Gastroesophageal sphincter (tissue), 4 donors: ENCODE measurements around the gene KCNG4. TPM values are rescaled to one million over a fixed set of nuclear protein-coding genes. Genes with fewer than 3 reads are reported as not detected.

Experiments
- ATAC-seq: fragments of 150-250 bp; one replicate; pipeline ENCODE4 v1.9.1; 2016; ENCODE audit warnings: mild to moderate bottlenecking, moderate library complexity
- H3K27ac ChIP-seq, 4 donors: fragments of 200-600 bp; sonication (generic) in 3 of 4; 1 replicate in 3 of 4; 2 replicates in 1 of 4; pipeline ENCODE4 v1.5.1; 2016 to 2019
- H3K27me3 ChIP-seq: fragments of 200-600 bp; sonication (generic); one replicate; pipeline ENCODE4 v1.5.1; 2019
- H3K36me3 ChIP-seq, 2 donors: fragments of 200-600 bp; sonication (generic); one replicate each; pipeline ENCODE4 v1.5.1; 2019; ENCODE audit warnings: control low read depth in 1 of 2
- H3K4me1 ChIP-seq, 3 donors: fragments of 200-600 bp; sonication (generic); 1 replicate in 2 of 3; 2 replicates in 1 of 3; pipeline ENCODE4 v1.5.1; 2016 to 2019; ENCODE audit warnings: control low read depth in 2 of 3
- H3K4me3 ChIP-seq, 2 donors: fragments of 200-600 bp; sonication (generic); one replicate each; pipeline ENCODE4 v1.5.1; 2019; ENCODE audit warnings: mild to moderate bottlenecking in 1 of 2, moderate library complexity in 1 of 2
- H3K9me3 ChIP-seq, 3 donors: fragments of 200-600 bp; sonication (generic); one replicate each; pipeline ENCODE4 v1.5.1; 2017 to 2019; ENCODE audit warnings: control low read depth in 2 of 3
- CTCF ChIP-seq, 4 experiments: fragments of 200-600 bp in 2 of 4; fragments of 450-650 bp in 2 of 4; sonication (generic) in 1 of 4; IDR thresholded peaks; one replicate each; pipeline ENCODE4 v1.5.1; 2017 to 2019; ENCODE audit warnings: antibody characterized with exemption in 4 of 4, mild to moderate bottlenecking in 2 of 4, moderate library complexity in 2 of 4
- EP300 ChIP-seq: sonication (generic); formaldehyde crosslinking; IDR thresholded peaks from one replicate; pipeline ENCODE4 v1.6.1; 2017; ENCODE audit warnings: antibody characterized with exemption, mild to moderate bottlenecking
- POLR2A ChIP-seq, 2 donors: fragments of 450-650 bp; IDR thresholded peaks; one replicate each; pipeline ENCODE4 v1.6.1; 2017; ENCODE audit warnings: antibody characterized with exemption in 2 of 2, mild to moderate bottlenecking in 2 of 2, moderate library complexity in 1 of 2
- POLR2AphosphoS5 ChIP-seq: sonication (generic); formaldehyde crosslinking; IDR thresholded peaks from one replicate; pipeline ENCODE4 v1.6.1; 2017; ENCODE audit warnings: antibody characterized with exemption
- WGBS, 2 donors: methylation state at CpG; one replicate each; pipeline ENCODE4 v1.1.5; 2018; ENCODE audit warnings: low coverage in 1 of 2; 5-methylcytosine and 5-hydroxymethylcytosine counted together
- total RNA-seq, 4 donors: library from RNA; depleted of rRNA; stranded (reverse); fragments of >200 nt; gene quantifications; one replicate each; pipeline ENCODE4 v1.1.0, GENCODE V29; 2016

KCNG4 gene
- total RNA-seq, 4 donors from 2014 or later: not detected

- Histone ChIP-seq H3K36me3 (no peaks in the 10 kb centered on the region), H3K27me3 (peaks cover 21% of the 10 kb centered on the region), H3K9me3 (no peaks in the 10 kb centered on the region), H3K4me3 (no peak overlapping the region), H3K27ac (no peak overlapping the region), H3K4me1 (no peaks in the 10 kb centered on the region)
- TF ChIP-seq EP300: no peak
- TF ChIP-seq POLR2AphosphoS5: no peak
- no peak for TF ChIP-seq POLR2A (IDR thresholded peaks at IDR 0.05)
- TF ChIP-seq CTCF (IDR thresholded peaks at IDR 0.05): no peak
- ATAC-seq: no peak
- 69 to 80% methylated on average over 1 to 3 of the region's 4 CpGs for WGBS, 2 donors
These were observed 27.6 kb upstream of the KCNG4 start for GRCh38 chr16:84267380-84267779.

GRCh38 chr16:84266451-84266850 lies 26.6 kb upstream of the KCNG4 start:
- no peak for ATAC-seq
- H3K9me3 ChIP-seq: no peaks in the 10 kb centered on the region

GRCh38 chr16:84262939-84263338 lies 23.1 kb upstream of the KCNG4 start:
- no peak for TF ChIP-seq CTCF (IDR thresholded peaks at IDR 0.05)
- TF ChIP-seq POLR2AphosphoS5: no peak
- no peak for TF ChIP-seq EP300
- no peak for TF ChIP-seq POLR2A (IDR thresholded peaks at IDR 0.05)

More at GRCh38 chr16:84266451-84266850, 26.6 kb upstream of the KCNG4 start:
- WGBS, 2 donors: 63% methylated on average over 2 of the region's 4 CpGs; no CpG with 5 or more reads in 1 of the 2 donors
- Histone ChIP-seq H3K4me1 (no peaks in the 10 kb centered on the region), H3K4me3 (no peak overlapping the region), H3K27me3 (peaks cover 21% of the 10 kb centered on the region), H3K27ac (no peak overlapping the region), H3K36me3 (no peaks in the 10 kb centered on the region)
- TF ChIP-seq POLR2AphosphoS5: no peak
- no peak for TF ChIP-seq EP300
- no peak for TF ChIP-seq POLR2A (IDR thresholded peaks at IDR 0.05)
- TF ChIP-seq CTCF (IDR thresholded peaks at IDR 0.05): no peak

GRCh38 chr16:84262031-84262430 lies 22.2 kb upstream of the KCNG4 start:
- no peaks in the 10 kb centered on the region for H3K9me3 ChIP-seq
- H3K4me1 ChIP-seq: no peaks in the 10 kb centered on the region
- ATAC-seq: no peak
- peaks cover 38% of the 10 kb centered on the region for H3K27me3 ChIP-seq
- H3K27ac ChIP-seq: no peak overlapping the region
- H3K4me3 ChIP-seq: no peak overlapping the region
- TF ChIP-seq CTCF (IDR thresholded peaks at IDR 0.05) (no peak), POLR2AphosphoS5 (no peak), POLR2A (IDR thresholded peaks at IDR 0.05) (no peak), EP300 (no peak)
- no peaks in the 10 kb centered on the region for H3K36me3 ChIP-seq
- 83% methylated on average over 3 of the region's 4 CpGs; no CpG with 5 or more reads in 1 of the 2 donors for WGBS, 2 donors

More at GRCh38 chr16:84262939-84263338, 23.1 kb upstream of the KCNG4 start:
- peaks cover 38% of the 10 kb centered on the region for H3K27me3 ChIP-seq
- no peak for ATAC-seq
- H3K27ac ChIP-seq: no peak overlapping the region
- WGBS, 2 donors: 96 to 100% methylated on average over 3 of the region's 3 CpGs
- H3K36me3 ChIP-seq: no peaks in the 10 kb centered on the region
- H3K4me3 ChIP-seq: no peak overlapping the region
- H3K4me1 ChIP-seq: no peaks in the 10 kb centered on the region
- H3K9me3 ChIP-seq: no peaks in the 10 kb centered on the region

GRCh38 chr16:84260766-84261554 lies 21.1 kb upstream of the KCNG4 start:
- H3K27ac ChIP-seq: no peak overlapping the region
- TF ChIP-seq POLR2A (IDR thresholded peaks at IDR 0.05) (no peak), CTCF (IDR thresholded peaks at IDR 0.05) (no peak), POLR2AphosphoS5 (no peak), EP300 (no peak)
- H3K9me3 ChIP-seq: no peaks in the 10 kb centered on the region
- no peak for ATAC-seq
- WGBS, 2 donors: 82 to 88% methylated on average over 6 to 9 of the region's 23 CpGs
- H3K4me3 ChIP-seq: no peak overlapping the region
- H3K4me1 ChIP-seq: no peaks in the 10 kb centered on the region
- no peaks in the 10 kb centered on the region for H3K36me3 ChIP-seq
- H3K27me3 ChIP-seq: peaks cover 42% of the 10 kb centered on the region
